Endothelial cell of umbilical vein (primary cell): Measurements from ENCODE around the gene HDLBP. TPM values are rescaled to one million over a fixed set of nuclear protein-coding genes. Genes with fewer than 3 reads are reported as not detected.

ENCODE experiments used
- BruUV-seq: library from RNA; stranded (reverse); fragments of 400-500 nt; replicated peaks from 2 replicates; lab custom pipeline; 2021; lab: Mats Ljungman, UMichigan
- CTCF ChIA-PET: fragments of 300-600, 350-600 bp; sonication (Branson Sonifier 250); formaldehyde crosslinking; loops from one replicate; lab custom pipeline; 2021; ENCODE audit warnings: antibody characterized with exemption, inconsistent platforms; lab: Charles Lee
- POLR2A ChIA-PET: fragments of 300-600, 350-600 bp; sonication (Branson Sonifier 250); formaldehyde crosslinking; loops from one replicate; lab custom pipeline; 2021; ENCODE audit warnings: antibody characterized with exemption, inconsistent platforms; lab: Charles Lee
- DNase-seq: peaks from one replicate; pipeline ENCODE4 v3.0.0-alpha.2; 2011; ENCODE audit warnings: low read depth, low spot score
- FAIRE-seq: peaks from 2 replicates; lab custom pipeline; 2011; peaks lifted over from hg19 to GRCh38; lab: Jason Lieb, UNC
- H2AFZ ChIP-seq: 2 replicates; pipeline ENCODE4 v1.6.0; 2012; ENCODE audit warnings: low read depth, low read length, control low read depth, inconsistent platforms
- H3K27ac ChIP-seq: 2 replicates; pipeline ENCODE4 v1.5.1; 2011; ENCODE audit warnings: low read depth, mild to moderate bottlenecking, control low read depth, low read length, moderate library complexity; ENCODE audit not compliant: insufficient read depth
- H3K27me3 ChIP-seq, 2 experiments: 2 replicates each; pipeline versions ENCODE4 v1.6.0 to v1.6.1; 2011; ENCODE audit warnings: low read length in 2 of 2, mixed read lengths in 1 of 2; ENCODE audit not compliant: control insufficient read depth in 2 of 2, insufficient read depth in 2 of 2
- H3K36me3 ChIP-seq, 2 experiments: 2 replicates in 1 of 2; 3 replicates in 1 of 2; pipeline ENCODE4 v1.5.1; 2011; ENCODE audit warnings: low read length in 2 of 2, mild to moderate bottlenecking in 1 of 2, moderate library complexity in 1 of 2; ENCODE audit not compliant: control insufficient read depth in 2 of 2, insufficient read depth in 2 of 2; ENCODE audit errors: extremely low read depth in 1 of 2
- H3K4me1 ChIP-seq: 3 replicates; pipeline ENCODE4 v1.5.1; 2011; ENCODE audit warnings: mild to moderate bottlenecking, low read length; ENCODE audit not compliant: control insufficient read depth, insufficient read depth; ENCODE audit errors: extremely low read depth
- H3K4me2 ChIP-seq: 2 replicates; pipeline ENCODE4 v1.6.1; 2011; ENCODE audit warnings: low read length, control low read depth, mixed read lengths; ENCODE audit not compliant: insufficient read depth
- H3K4me3 ChIP-seq, 3 experiments: fragments of 200-600 bp in 1 of 3; sonication (generic), shearing (Covaris generic) in 1 of 3; replicated peaks in 1 of 3; 2 replicates each; pipeline ENCODE4 v1.5.1; 2011 to 2016; ENCODE audit warnings: control low read depth in 3 of 3, low read length in 3 of 3, mild to moderate bottlenecking in 2 of 3, inconsistent platforms in 1 of 3, low read depth in 1 of 3, moderate library complexity in 1 of 3; ENCODE audit not compliant: insufficient read depth in 1 of 3
- H3K79me2 ChIP-seq: 2 replicates; pipeline ENCODE4 v1.6.0; 2012; ENCODE audit warnings: low read length, inconsistent platforms; ENCODE audit not compliant: control insufficient read depth, insufficient read depth
- H3K9ac ChIP-seq: replicated peaks from 2 replicates; pipeline ENCODE3; 2011; ENCODE audit warnings: low read length, control low read depth; ENCODE audit not compliant: insufficient read depth; ENCODE audit errors: extremely low read depth
- H3K9me1 ChIP-seq: replicated peaks from 3 replicates; pipeline ENCODE4 v1.6.0; 2011; ENCODE audit warnings: mild to moderate bottlenecking, low read length; ENCODE audit not compliant: control insufficient read depth, insufficient read depth; ENCODE audit errors: extremely low read depth
- H3K9me3 ChIP-seq: replicated peaks from 2 replicates; pipeline ENCODE4 v1.5.1; 2012; ENCODE audit warnings: low read length, inconsistent platforms; ENCODE audit not compliant: control insufficient read depth, insufficient read depth
- H4K20me1 ChIP-seq: replicated peaks from 2 replicates; pipeline ENCODE3; 2011; ENCODE audit warnings: mild to moderate bottlenecking, low read length; ENCODE audit not compliant: control insufficient read depth, insufficient read depth; ENCODE audit errors: extremely low read depth
- EZH2 ChIP-seq: IDR thresholded peaks from 2 replicates; pipeline ENCODE4 v1.6.1; 2012; ENCODE audit warnings: borderline replicate concordance, low read depth, mild to moderate bottlenecking, moderate library complexity, low read length, inconsistent platforms; ENCODE audit not compliant: severe bottlenecking
- FOS ChIP-seq: IDR thresholded peaks from 2 replicates; pipeline ENCODE4 v1.6.1; 2011; ENCODE audit warnings: mild to moderate bottlenecking, low read length, moderate library complexity, borderline replicate concordance; ENCODE audit not compliant: insufficient read depth
- JUN ChIP-seq: IDR thresholded peaks from 2 replicates; pipeline ENCODE4 v1.6.1; 2011; ENCODE audit warnings: borderline replicate concordance, low read depth; ENCODE audit not compliant: insufficient read length, insufficient read depth
- MYC ChIP-seq: IDR thresholded peaks from one replicate; pipeline ENCODE4 v1.6.1; 2011; ENCODE audit warnings: mild to moderate bottlenecking, low read depth, low read length
- POLR2AphosphoS5 ChIP-seq: IDR thresholded peaks from 2 replicates; pipeline ENCODE4 v1.6.1; 2012; ENCODE audit warnings: low read depth, mild to moderate bottlenecking, control low read depth, low read length, moderate library complexity; ENCODE audit not compliant: insufficient read depth
- dilution Hi-C: fragments of 300-500 bp; cut with MboI; formaldehyde crosslinking; loops from one replicate; pipeline ENCODE4 v1.15.0; 2019; ENCODE audit warnings: low sequenced_read_pairs; ENCODE audit not compliant: extremely low pct_ligation_motif_present
- intact Hi-C: fragments of 100-400 bp; cut with micrococcal nuclease; formaldehyde crosslinking; loops from one replicate; pipeline ENCODE4 v1.10.0; 2022
- polyA plus RNA-seq, 4 experiments: library from polyadenylated mRNA; depleted of rRNA in 3 of 4; stranded (reverse) in 3 of 4; unstranded in 1 of 4; fragments of >200 nt; gene quantifications; 2 replicates each; pipeline versions ENCODE4 v1.2.1 to v1.2.3, GENCODE V29; 2011 to 2012; ENCODE audit warnings: missing spikeins in 1 of 4
- total RNA-seq: library from RNA; stranded (reverse); gene quantifications from 2 replicates; pipeline ENCODE4 v1.2.3, GENCODE V29; 2021
- TF ChIP-seq, protein P1 (sequence below), 2 donors: IDR thresholded peaks; 1 replicate in 1 of 2; 2 replicates in 1 of 2; pipeline ENCODE4 v1.5.1; 2011; ENCODE audit warnings: low read length in 2 of 2, mild to moderate bottlenecking in 2 of 2, moderate library complexity in 2 of 2, control low read depth in 1 of 2, inconsistent platforms in 1 of 2, low read depth in 1 of 2; ENCODE audit not compliant: insufficient read depth in 1 of 2; ENCODE audit errors: extremely low read depth in 1 of 2
- TF ChIP-seq, protein P2 (sequence below): IDR thresholded peaks from 2 replicates; pipeline ENCODE4 v1.6.1; 2011; ENCODE audit not compliant: insufficient read depth, insufficient read length

Gene HDLBP
- total and polyA plus RNA-seq, 2 donors (not counting 3 experiments of a cell fraction or from before 2014, with no cell fraction given): 379 to 569 TPM

DNA sequence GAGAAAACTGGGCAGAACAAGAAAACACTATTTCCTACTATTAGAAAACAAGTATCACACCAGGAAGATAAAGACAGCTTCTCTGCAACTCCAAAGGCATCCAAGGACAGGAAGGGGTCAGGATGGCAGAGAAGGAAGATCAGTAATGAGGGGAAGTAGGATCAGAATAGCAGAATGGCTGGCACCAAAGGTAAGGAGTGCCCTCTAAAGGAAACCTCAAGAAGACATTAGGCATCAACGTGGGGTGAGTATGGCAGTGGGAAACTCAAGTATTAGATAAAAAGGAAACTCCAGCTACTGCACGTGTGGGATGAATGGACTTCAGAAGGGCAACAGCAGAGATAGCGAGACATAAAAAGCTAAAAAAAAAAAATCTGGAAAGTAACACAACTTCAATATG is 25.9 kb downstream of the HDLBP start:
- no peak for DNase-seq
- POLR2A ChIA-PET: no interaction called here

More for the DNA sequence above, 25.9 kb downstream of the HDLBP start:
- Histone ChIP-seq H3K27ac (no peak overlapping the region), H3K79me2 (peaks cover 77% of the 10 kb centered on the region), H3K9ac (no peak overlapping the region), H3K27me3 (no peaks in the 10 kb centered on the region), H3K4me2 (no peak overlapping the region), H3K4me1 (no peaks in the 10 kb centered on the region), H3K4me3 (no peak overlapping the region), H2AFZ (no peak overlapping the region), H3K9me1 (no peaks in the 10 kb centered on the region), H3K36me3 (no peaks in the 10 kb centered on the region), H3K9me3 (no peaks in the 10 kb centered on the region), H4K20me1 (peaks cover 6% of the 10 kb centered on the region)
- dilution Hi-C loops (no loop called here), intact Hi-C loops (no loop called here)
- CTCF ChIA-PET: interaction anchor here (1.1 to 2.1 kb wide), 2 partner anchors 9 to 13 kb away, joined by 4 to 5 read pairs; no protein-coding TSS in a partner anchor
- TF ChIP-seq, protein P1, sequence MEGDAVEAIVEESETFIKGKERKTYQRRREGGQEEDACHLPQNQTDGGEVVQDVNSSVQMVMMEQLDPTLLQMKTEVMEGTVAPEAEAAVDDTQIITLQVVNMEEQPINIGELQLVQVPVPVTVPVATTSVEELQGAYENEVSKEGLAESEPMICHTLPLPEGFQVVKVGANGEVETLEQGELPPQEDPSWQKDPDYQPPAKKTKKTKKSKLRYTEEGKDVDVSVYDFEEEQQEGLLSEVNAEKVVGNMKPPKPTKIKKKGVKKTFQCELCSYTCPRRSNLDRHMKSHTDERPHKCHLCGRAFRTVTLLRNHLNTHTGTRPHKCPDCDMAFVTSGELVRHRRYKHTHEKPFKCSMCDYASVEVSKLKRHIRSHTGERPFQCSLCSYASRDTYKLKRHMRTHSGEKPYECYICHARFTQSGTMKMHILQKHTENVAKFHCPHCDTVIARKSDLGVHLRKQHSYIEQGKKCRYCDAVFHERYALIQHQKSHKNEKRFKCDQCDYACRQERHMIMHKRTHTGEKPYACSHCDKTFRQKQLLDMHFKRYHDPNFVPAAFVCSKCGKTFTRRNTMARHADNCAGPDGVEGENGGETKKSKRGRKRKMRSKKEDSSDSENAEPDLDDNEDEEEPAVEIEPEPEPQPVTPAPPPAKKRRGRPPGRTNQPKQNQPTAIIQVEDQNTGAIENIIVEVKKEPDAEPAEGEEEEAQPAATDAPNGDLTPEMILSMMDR (IDR thresholded peaks at IDR 0.05; ENCODE audit: extremely low read depth in 1 of 2, insufficient read depth in 1 of 2, low read depth in 1 of 2, low read length in 2 of 2): no peak
- TF ChIP-seq FOS (no peak), EZH2 (no peak), JUN (no peak), POLR2AphosphoS5 (no peak), MYC (no peak)
- TF ChIP-seq, protein P2, sequence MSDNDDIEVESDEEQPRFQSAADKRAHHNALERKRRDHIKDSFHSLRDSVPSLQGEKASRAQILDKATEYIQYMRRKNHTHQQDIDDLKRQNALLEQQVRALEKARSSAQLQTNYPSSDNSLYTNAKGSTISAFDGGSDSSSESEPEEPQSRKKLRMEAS: no peak
- FAIRE-seq: no peak
- BruUV-seq: no TSS peak
